K562 treated with DMSO at 1 percent for 24 hours (cell line): Measurements from ENCODE around the gene CPSF3. TPM values are rescaled to one million over a fixed set of nuclear protein-coding genes. Genes with fewer than 3 reads are reported as not detected.

Experiments
- total RNA-seq: library from RNA; unstranded; fragments of 300-600 nt; gene quantifications from 2 replicates; pipeline ENCODE4 v1.2.3, GENCODE V29; 2022; ENCODE audit warnings: low read depth; ENCODE audit not compliant: insufficient read depth

Gene CPSF3
- total RNA-seq: 39.0 and 44.4 TPM in 2 replicates

DNA sequence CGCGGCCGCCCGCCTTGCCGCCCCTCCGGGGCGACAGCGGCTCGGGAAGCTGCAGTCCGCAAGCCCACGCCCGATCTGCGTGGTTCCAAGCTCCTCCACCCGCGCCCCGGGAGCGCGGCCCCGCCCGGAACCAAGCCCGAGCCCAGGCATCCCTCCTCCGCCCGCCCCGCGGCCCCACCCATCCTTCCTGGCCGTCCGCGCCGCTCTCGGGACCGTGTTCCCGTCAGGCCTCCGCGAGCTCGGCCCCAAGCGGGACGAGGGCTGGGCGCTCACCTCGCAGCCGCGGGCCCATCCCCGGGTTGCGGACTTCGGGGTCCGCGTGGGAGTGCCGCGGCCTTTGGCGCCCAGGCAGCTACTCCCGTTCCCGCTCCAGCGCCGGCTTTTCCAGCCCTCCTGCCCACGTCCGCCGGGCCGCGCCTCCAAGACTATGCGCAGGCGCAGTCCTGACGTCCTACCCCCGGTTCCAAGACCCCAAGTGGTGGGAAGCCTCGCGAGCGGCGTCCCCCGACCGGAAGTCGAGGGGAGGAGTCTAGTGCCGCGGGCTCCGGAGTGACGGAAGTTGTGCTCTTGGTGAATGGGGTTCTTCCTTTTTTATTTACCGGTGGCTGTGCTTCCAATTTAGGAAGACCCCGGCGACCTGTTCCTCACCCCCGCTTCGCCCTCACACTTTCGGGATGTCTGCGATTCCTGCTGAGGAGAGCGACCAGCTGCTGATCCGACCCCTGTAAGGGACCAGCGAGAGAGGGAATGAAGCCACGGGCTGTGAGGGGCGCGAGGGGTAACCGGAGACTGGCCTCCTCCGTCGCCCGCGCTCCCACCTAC is at the start of gene CPSF3, which contains the start of gene ITGB1BP1:
Gene CPSF3, plus strand, starts transcription at position 555 of the 822 bp plus-strand sequence. Its CDS starts 120 bp downstream, at position 675.
Gene ITGB1BP1, minus strand, starts transcription at position 429 of the 822 bp plus-strand sequence. CDS start 4,831 bp downstream, outside the sequence.

GRCh38 chr2:9474361-9475057 is 51.1 kb downstream of the CPSF3 start, which contains the start of gene IAH1:
TSS of gene IAH1 (plus strand) at chr2:9474551. CDS start at chr2:9474567, 16 bp downstream.

Other genes with a start within 250 kb of the CPSF3 start
- 3.1 and 3.3 TPM in 2 replicates for gene ASAP2, start 216.8 kb upstream of the CPSF3 start, total RNA-seq
- gene ITGB1BP1, start 126 bp upstream of the CPSF3 start, total RNA-seq: 38.0 and 38.3 TPM in 2 replicates
- not detected in 2 replicates for gene IAH1, start 50.9 kb downstream of the CPSF3 start, total RNA-seq
- gene ADAM17, start 132.2 kb downstream of the CPSF3 start, total RNA-seq: 15.2 and 19.3 TPM in 2 replicates
- gene YWHAQ, start 207.3 kb downstream of the CPSF3 start, total RNA-seq: 127 and 135 TPM in 2 replicates